Endothelial cell of umbilical vein (primary cell): ENCODE measurements around the gene GPR107. TPM values are rescaled to one million over a fixed set of nuclear protein-coding genes. Genes with fewer than 3 reads are reported as not detected.
"Not testable (repeated sequence)": the region's sequence is repeated elsewhere in the genome, so short reads cannot be mapped to it uniquely, and the experiment has no call there.

Source experiments
- BruUV-seq: library from RNA; stranded (reverse); fragments of 400-500 nt; replicated peaks from 2 replicates; lab custom pipeline; 2021; lab: Mats Ljungman, UMichigan
- CTCF ChIA-PET: fragments of 300-600, 350-600 bp; sonication (Branson Sonifier 250); formaldehyde crosslinking; loops from one replicate; lab custom pipeline; 2021; ENCODE audit warnings: antibody characterized with exemption, inconsistent platforms; lab: Charles Lee
- POLR2A ChIA-PET: fragments of 300-600, 350-600 bp; sonication (Branson Sonifier 250); formaldehyde crosslinking; loops from one replicate; lab custom pipeline; 2021; ENCODE audit warnings: antibody characterized with exemption, inconsistent platforms; lab: Charles Lee
- DNase-seq: peaks from one replicate; pipeline ENCODE4 v3.0.0-alpha.2; 2011; ENCODE audit warnings: low read depth, low spot score
- FAIRE-seq: peaks from 2 replicates; lab custom pipeline; 2011; peaks lifted over from hg19 to GRCh38; lab: Jason Lieb, UNC
- H2AFZ ChIP-seq: 2 replicates; pipeline ENCODE4 v1.6.0; 2012; ENCODE audit warnings: low read depth, low read length, control low read depth, inconsistent platforms
- H3K27ac ChIP-seq: 2 replicates; pipeline ENCODE4 v1.5.1; 2011; ENCODE audit warnings: low read depth, mild to moderate bottlenecking, control low read depth, low read length, moderate library complexity; ENCODE audit not compliant: insufficient read depth
- H3K27me3 ChIP-seq, 2 experiments: 2 replicates each; pipeline versions ENCODE4 v1.6.0 to v1.6.1; 2011; ENCODE audit warnings: low read length in 2 of 2, mixed read lengths in 1 of 2; ENCODE audit not compliant: control insufficient read depth in 2 of 2, insufficient read depth in 2 of 2
- H3K36me3 ChIP-seq, 2 experiments: 2 replicates in 1 of 2; 3 replicates in 1 of 2; pipeline ENCODE4 v1.5.1; 2011; ENCODE audit warnings: low read length in 2 of 2, mild to moderate bottlenecking in 1 of 2, moderate library complexity in 1 of 2; ENCODE audit not compliant: control insufficient read depth in 2 of 2, insufficient read depth in 2 of 2; ENCODE audit errors: extremely low read depth in 1 of 2
- H3K4me1 ChIP-seq: 3 replicates; pipeline ENCODE4 v1.5.1; 2011; ENCODE audit warnings: mild to moderate bottlenecking, low read length; ENCODE audit not compliant: control insufficient read depth, insufficient read depth; ENCODE audit errors: extremely low read depth
- H3K4me2 ChIP-seq: 2 replicates; pipeline ENCODE4 v1.6.1; 2011; ENCODE audit warnings: low read length, control low read depth, mixed read lengths; ENCODE audit not compliant: insufficient read depth
- H3K4me3 ChIP-seq, 3 experiments: fragments of 200-600 bp in 1 of 3; sonication (generic), shearing (Covaris generic) in 1 of 3; replicated peaks in 1 of 3; 2 replicates each; pipeline ENCODE4 v1.5.1; 2011 to 2016; ENCODE audit warnings: control low read depth in 3 of 3, low read length in 3 of 3, mild to moderate bottlenecking in 2 of 3, inconsistent platforms in 1 of 3, low read depth in 1 of 3, moderate library complexity in 1 of 3; ENCODE audit not compliant: insufficient read depth in 1 of 3
- H3K79me2 ChIP-seq: 2 replicates; pipeline ENCODE4 v1.6.0; 2012; ENCODE audit warnings: low read length, inconsistent platforms; ENCODE audit not compliant: control insufficient read depth, insufficient read depth
- H3K9ac ChIP-seq: replicated peaks from 2 replicates; pipeline ENCODE3; 2011; ENCODE audit warnings: low read length, control low read depth; ENCODE audit not compliant: insufficient read depth; ENCODE audit errors: extremely low read depth
- H3K9me1 ChIP-seq: replicated peaks from 3 replicates; pipeline ENCODE4 v1.6.0; 2011; ENCODE audit warnings: mild to moderate bottlenecking, low read length; ENCODE audit not compliant: control insufficient read depth, insufficient read depth; ENCODE audit errors: extremely low read depth
- H3K9me3 ChIP-seq: replicated peaks from 2 replicates; pipeline ENCODE4 v1.5.1; 2012; ENCODE audit warnings: low read length, inconsistent platforms; ENCODE audit not compliant: control insufficient read depth, insufficient read depth
- H4K20me1 ChIP-seq: replicated peaks from 2 replicates; pipeline ENCODE3; 2011; ENCODE audit warnings: mild to moderate bottlenecking, low read length; ENCODE audit not compliant: control insufficient read depth, insufficient read depth; ENCODE audit errors: extremely low read depth
- CTCF ChIP-seq, 2 donors: IDR thresholded peaks; 1 replicate in 1 of 2; 2 replicates in 1 of 2; pipeline ENCODE4 v1.5.1; 2011; ENCODE audit warnings: low read length in 2 of 2, mild to moderate bottlenecking in 2 of 2, moderate library complexity in 2 of 2, control low read depth in 1 of 2, inconsistent platforms in 1 of 2, low read depth in 1 of 2; ENCODE audit not compliant: insufficient read depth in 1 of 2; ENCODE audit errors: extremely low read depth in 1 of 2
- dilution Hi-C: fragments of 300-500 bp; cut with MboI; formaldehyde crosslinking; loops from one replicate; pipeline ENCODE4 v1.15.0; 2019; ENCODE audit warnings: low sequenced_read_pairs; ENCODE audit not compliant: extremely low pct_ligation_motif_present
- intact Hi-C: fragments of 100-400 bp; cut with micrococcal nuclease; formaldehyde crosslinking; loops from one replicate; pipeline ENCODE4 v1.10.0; 2022
- polyA plus RNA-seq, 4 experiments: library from polyadenylated mRNA; depleted of rRNA in 3 of 4; stranded (reverse) in 3 of 4; unstranded in 1 of 4; fragments of >200 nt; gene quantifications; 2 replicates each; pipeline versions ENCODE4 v1.2.1 to v1.2.3, GENCODE V29; 2011 to 2012; ENCODE audit warnings: missing spikeins in 1 of 4
- total RNA-seq: library from RNA; stranded (reverse); gene quantifications from 2 replicates; pipeline ENCODE4 v1.2.3, GENCODE V29; 2021

The GPR107 gene
- total and polyA plus RNA-seq, 2 donors (not counting 3 experiments of a cell fraction or from before 2014, with no cell fraction given), result 27.2 to 38.9 TPM

- H3K4me3 ChIP-seq, result no peak overlapping the region
- intact Hi-C loops, result no loop called here
- POLR2A ChIA-PET, result no interaction called here
- H3K4me2 ChIP-seq, result no peak overlapping the region
- no peaks in the 10 kb centered on the region for H3K9me1 ChIP-seq
- no peaks in the 10 kb centered on the region for H4K20me1 ChIP-seq
- TF ChIP-seq CTCF (IDR thresholded peaks at IDR 0.05; ENCODE audit: extremely low read depth in 1 of 2, insufficient read depth in 1 of 2, low read depth in 1 of 2, low read length in 2 of 2), result no peak
- no peaks in the 10 kb centered on the region for H3K36me3 ChIP-seq
- no peak overlapping the region for H3K9ac ChIP-seq
- no peaks in the 10 kb centered on the region for H3K9me3 ChIP-seq
- DNase-seq (no peak), FAIRE-seq (no peak)
- H3K79me2 ChIP-seq, result no peaks in the 10 kb centered on the region
- H3K27me3 ChIP-seq, result no peaks in the 10 kb centered on the region
- no TSS peak for BruUV-seq
- H3K27ac ChIP-seq, result no peak overlapping the region
- no peak overlapping the region for H2AFZ ChIP-seq
- dilution Hi-C loops, result no loop called here
- CTCF ChIA-PET, result interaction anchor here (1.1 kb wide), 1 partner anchor 8 kb away, joined by 3 read pairs; no protein-coding TSS in a partner anchor
- no peaks in the 10 kb centered on the region for H3K4me1 ChIP-seq
These were observed 49.7 kb upstream of the GPR107 start for GRCh38 chr9:130003943-130004552.

GRCh38 chr9:130006952-130007351 lies 46.8 kb upstream of the GPR107 start:
- H3K9me1 ChIP-seq, POLR2A ChIA-PET, H3K27me3 ChIP-seq, H3K4me2 ChIP-seq, H3K4me1 ChIP-seq, intact Hi-C loops, H3K79me2 ChIP-seq, H3K9ac ChIP-seq, H2AFZ ChIP-seq, BruUV-seq, dilution Hi-C loops, FAIRE-seq, H4K20me1 ChIP-seq, DNase-seq, H3K27ac ChIP-seq, H3K9me3 ChIP-seq, H3K4me3 ChIP-seq, H3K36me3 ChIP-seq: not testable (repeated sequence)
- CTCF ChIA-PET, result interaction anchor here (0.6 to 1.1 kb wide), 2 partner anchors 14 to 142 kb away, joined by 3 to 4 read pairs; no protein-coding TSS in a partner anchor
